T follicular helper cell (primary cell): ENCODE data around the gene GAL3ST1.
"Not testable (repeated sequence)": the region's sequence is repeated elsewhere in the genome, so short reads cannot be mapped to it uniquely, and the experiment has no call there.

ENCODE experiments used
- DNase-seq: peaks from one replicate; pipeline ENCODE4 v3.0.0-alpha.2; 2020; ENCODE audit warnings: low read depth

The GAL3ST1 gene

DNA sequence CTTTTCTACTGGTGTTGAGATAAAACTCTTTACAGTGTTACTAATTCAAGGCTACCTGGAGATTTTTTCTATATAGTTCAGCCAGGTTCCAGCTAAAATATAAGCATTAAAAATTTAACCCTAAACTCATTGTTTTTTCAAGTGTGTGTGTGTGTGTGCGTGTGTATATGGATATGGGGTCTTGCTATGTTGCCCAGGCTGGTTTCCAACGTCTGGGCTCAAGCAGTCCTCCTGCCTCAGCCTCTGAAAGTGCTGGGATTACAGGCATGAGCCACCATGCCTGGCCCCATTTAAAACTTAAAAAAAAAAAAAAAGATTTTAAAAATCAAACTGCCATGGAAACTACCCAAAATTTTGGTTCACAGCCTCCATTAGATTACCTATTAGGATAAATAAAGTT is 21.7 kb upstream of the GAL3ST1 start:
- DNase-seq, result no peak

DNA sequence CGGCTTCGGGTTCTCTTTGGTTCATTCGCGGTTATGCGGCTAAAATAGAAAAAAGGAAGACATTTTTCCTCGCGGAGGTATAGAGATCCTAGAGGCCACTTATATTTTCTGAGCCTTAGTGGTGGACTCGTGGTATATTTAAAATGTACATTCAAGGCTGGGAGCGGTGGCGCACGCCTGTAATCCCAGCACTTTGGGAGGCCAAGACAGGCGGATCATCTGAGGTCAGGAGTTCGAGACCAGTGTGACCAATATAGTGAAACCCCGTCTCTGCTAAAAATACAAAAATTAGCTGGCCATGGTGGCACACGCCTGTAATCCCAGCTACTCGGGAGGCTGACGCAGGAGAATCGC is 17.9 kb upstream of the GAL3ST1 start:
- DNase-seq, result not testable (repeated sequence)

DNA sequence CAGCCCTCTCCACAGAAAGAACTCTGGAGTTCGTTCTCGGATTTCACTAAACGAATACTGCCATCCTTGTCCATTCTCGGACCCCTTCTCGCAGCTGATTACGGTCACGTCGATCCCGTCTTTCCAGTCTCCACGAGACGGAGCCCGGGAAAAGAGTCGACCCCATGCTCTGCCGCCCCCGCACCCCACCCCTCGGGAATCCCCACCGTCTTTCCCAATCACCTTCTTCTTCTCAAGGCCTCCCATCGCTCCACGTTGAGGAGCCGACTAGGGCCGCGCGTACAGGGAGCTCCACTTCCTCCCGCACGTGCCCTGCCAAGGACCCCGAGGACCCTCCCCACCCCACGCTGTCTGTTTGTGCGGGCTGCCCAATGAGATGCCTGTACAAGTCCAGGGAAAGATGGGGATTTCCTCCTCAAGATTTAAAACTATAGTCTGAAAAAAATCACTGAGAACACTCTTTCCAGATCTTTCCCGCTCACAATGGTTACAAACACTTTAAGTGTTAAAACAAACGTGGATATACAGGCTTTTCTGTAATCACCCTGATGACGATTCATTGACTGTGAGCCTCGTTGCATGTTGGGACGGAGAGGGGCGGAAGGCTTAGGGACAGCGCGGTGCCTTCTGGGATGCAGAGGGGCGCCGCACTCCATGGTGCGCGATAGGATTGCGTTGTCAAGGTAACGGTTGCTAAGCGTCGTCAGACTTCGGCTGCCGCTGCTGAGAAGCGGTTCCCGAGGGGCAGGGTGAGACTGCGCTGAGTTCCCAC is 17.3 kb upstream of the GAL3ST1 start, which contains the start of gene PES1:
TSS of gene PES1 (minus strand) at position 323 of the 772 bp plus-strand sequence. CDS start at position 246, 77 bp downstream.
- DNase-seq, result peak; percentile 94

DNA sequence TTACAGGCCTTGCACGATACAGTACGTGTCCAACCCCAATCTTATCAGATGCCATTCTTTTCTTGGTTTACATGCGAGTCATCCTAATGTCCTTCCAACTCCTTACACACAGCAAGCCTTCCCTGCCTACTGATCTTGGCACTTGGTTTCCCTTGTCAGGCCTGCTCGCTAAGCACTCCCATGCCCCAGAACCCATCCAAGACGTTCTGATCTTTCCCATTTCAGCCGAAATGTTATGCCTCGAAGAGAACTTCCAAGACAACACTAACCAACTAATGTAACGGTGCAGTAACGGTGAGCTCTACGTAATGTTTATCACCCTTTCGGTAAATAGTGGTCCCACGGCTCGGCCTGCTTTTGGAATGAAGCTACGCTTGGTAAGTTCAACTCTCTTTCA is 16.7 kb upstream of the GAL3ST1 start:
- DNase-seq, result no peak

DNA sequence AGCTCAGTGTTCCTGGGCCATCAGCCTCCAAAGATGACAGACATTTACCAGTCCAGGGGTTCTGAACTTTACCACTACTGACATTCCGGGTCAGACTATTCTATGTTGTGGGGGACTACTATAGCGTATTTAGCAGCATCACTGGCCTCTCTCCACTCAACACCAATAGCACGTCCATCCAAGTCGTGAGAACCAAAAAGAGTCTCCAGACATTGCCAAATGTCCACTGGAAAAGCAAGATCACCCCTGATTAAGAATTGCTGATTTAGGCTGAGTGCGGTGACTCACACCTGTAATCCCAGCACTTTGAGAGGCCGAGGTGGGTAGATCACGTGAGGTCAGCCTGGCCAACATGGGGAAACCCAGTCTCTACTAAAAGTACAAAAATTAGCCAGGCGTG is 11.9 kb upstream of the GAL3ST1 start:
- DNase-seq, result no peak

DNA sequence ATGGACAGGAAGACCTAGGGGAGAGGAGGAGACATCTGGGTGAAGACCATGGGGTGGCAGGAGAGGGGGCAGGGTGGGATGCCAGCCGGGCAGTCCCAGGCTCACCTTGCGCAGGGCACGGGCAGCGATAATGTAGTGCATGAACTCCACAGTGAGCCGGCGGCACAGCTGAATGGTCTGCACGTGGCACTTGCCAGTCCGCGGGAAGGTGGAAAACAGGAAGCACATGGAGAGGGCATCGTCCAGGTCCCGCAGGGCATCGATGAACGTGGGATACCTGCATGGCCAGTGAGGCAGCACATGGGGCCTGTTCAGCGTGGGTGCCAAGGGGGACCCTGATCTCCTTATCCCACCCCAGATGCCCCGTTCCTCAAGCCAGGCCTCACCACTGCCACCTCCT is 10.0 kb upstream of the GAL3ST1 start:
- no peak for DNase-seq

DNA sequence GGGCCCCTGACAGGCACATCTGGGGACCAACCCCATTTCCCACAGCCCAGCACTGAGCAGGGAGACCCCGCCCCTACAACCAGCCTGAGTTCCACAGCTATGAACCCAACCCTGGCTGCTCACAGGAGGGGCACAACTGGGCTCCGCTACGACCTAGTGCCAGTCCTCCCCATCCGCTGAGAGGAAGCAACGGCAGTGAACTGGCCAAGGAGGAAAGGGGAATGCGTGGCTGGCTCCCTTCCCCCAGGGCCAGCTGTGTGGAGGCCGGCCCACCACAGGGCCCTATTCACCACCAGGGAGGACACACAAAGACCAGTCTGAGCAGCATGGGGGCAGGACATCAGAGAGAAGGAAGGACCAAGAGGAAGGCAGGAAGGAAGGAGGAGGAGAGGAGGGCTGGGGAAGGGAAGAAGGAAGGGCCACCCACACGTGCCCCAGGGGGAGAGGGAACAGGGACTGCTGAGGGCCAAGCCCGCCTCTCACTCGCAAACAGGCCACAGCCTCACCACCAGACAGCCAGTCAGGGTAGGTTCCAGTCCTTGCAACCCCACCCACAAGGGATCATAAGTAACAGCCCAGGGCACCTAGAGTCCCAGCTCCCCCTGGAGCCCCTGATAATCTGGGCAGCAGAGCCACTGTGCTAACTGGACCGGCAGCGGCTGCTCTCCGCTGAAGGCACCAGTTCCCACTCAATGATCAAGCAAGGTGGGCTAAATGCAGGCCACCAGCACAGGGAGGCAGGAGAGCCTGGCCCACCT is 8.5 kb upstream of the GAL3ST1 start:
- no peak for DNase-seq

DNA sequence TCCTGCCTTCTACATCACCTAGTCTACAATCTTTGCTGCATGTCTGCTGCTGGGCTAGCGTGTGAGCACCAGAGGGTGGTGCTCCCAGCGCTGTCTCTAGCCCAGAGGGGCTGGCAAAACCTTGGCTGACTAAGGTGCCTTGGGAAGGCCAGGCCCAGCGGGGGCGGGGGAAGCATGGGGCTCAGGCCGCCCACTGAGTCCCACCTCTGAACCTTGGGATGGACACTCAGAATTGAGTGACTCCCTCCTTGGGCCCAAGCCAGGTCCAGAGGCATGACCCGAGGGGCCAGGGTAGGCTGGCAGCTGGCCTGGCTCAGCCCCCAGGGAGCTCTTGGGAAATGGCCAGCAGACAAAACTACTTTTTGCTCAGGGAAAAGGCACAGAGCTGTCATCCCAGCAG is 7.6 kb upstream of the GAL3ST1 start:
- no peak for DNase-seq

DNA sequence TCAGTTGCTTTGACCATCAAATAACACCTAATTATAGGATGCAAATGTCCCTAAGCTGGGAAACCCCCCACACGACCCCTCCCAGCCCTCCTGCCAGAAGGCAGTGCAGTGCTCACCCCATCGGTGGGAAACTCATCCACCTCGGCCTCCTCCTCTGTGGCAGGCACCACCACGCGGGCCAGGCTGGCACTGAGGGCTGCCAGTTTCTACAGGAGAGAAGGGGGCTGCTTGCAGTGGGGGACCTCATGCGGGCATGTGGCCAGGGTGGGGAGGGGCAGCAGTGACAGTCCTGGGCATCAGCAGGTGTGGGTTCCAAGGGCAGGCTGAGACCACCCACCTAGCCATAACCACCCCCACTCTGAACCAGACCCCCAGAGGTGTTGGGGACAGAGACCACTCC is 6.4 kb upstream of the GAL3ST1 start:
- DNase-seq, result no peak

DNA sequence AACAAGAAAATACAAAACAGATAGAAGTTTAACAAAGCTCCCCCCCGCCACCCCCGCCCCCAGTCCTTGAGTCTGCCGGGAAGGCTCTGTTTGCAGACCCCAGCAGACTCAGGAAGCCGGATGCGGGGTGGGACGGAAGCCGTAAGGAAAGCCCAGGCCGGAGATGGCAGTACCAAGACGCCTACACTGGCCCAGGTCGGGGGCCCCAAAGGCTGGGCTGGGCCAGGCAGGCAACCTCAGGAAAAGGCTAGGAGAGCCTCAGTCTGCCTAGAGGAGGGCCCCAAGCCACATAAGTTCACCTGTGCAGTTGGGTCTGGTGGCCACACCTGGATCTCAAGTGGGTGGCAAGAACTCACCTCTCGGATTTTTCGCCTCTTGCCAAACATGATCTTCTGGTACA is 4.0 kb upstream of the GAL3ST1 start:
- no peak for DNase-seq

DNA sequence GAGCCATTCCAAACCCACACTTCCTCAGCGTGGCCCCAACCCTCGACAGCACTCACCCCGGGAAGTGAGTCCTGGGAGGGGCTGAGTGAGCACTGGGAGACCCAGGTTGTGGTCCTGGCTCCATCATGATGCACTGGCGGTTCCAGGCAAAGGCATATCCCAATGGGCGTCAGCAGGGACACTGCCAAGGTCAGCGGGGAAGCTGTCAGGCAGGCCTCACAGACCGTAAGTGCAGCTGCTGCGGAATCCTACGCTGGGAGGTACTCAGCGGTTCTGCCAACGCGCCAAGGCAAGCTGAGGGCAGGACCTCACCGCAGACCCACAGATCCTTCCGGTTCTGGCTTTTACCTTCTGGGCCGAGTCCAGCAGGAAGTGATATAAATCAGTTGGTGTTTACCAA is 1.4 kb upstream of the GAL3ST1 start:
- DNase-seq, result no peak

DNA sequence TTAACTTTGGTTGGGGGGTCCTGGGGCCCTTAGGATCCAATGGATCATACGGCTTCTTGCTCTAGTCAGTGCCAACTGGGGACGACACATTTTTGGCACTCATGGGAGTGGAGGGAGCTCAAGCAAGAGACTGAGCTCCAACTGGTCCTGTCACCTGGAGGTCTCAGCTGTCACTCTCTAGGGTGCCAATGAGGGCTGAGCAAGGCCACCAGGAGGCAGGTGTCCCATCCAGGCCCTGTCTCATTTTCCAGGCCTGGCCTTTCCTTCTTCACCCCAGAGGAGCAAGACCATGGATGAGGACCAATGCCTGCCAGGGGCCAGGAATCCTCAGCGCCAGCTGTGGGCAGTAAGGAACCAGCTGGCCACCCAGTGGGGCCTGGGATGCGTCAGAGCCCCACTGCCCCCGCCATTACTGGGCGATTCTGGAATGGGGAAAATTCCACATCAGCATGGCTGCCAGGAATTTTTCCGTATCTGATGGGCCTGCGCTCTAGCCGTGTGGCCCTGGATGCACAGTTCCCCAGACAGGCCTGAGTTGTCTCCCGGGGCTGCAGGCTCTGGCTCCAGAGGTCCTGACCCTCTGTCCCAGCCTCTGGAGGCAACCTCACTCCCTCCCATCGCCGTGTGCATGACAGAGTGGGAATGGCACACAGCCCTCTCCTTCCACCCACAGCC is 669 bp upstream of the GAL3ST1 start:
- DNase-seq, result no peak

DNA sequence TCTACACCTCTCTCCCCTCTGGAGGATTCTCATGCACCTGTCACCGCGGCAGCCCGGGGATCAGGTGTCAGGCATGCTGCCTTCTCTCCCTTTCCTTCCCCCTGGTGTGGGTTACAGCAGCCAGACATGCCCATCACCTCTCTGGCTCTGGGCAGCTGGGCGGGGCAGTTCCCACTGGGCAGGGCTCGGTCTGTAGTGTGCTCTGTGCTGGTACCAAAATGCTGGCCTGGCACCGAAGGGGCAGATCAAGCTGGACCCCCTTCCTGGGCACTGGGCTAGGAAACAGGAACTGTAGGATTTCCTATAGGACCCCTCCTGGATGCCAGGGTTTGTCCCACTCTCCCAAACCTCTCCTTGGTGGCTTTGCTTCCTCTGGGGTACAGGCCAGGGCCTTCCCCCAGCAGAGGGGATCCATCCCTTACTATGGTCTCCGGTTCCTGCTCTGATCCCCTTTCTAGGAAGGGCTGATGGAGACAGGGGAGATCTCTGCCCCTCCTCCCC is 821 bp downstream of the GAL3ST1 start:
- no peak for DNase-seq

DNA sequence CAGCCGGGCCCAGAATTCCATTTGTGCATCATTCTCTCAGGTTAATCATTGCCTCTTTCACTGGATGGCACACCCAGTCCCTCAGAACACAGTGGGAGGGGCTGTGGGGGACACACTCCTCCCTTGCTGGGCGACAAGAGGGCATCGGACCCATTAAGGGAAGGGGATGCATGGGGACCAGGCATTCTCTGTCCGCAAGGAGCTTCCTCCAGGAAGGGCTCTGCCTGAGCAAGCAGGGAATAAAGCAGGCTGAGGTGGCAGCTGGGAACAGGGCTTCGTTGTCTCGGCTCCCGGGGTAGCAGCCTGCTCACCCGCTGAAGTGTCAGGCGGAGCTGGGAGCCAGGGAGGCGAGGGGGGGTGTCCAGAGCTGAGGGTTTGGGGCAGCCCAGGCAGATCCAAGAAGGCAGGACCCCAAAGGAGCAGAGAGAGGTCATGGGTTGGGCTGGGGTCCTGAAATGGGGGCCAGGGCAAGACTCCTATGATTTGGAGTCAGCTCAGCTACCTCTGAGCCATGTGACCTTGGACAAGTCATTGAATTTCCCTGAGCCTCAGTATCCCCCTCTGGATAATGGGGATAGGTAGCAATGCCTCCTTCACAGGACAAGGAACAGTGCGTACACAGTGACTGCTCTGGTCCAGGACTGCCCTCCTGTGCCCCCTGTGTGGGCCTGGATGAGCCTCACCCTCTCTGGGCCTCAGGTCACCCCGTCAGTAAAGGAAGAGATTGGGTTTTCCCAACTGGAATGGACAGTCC is 1.4 kb downstream of the GAL3ST1 start:
- DNase-seq, result no peak

DNA sequence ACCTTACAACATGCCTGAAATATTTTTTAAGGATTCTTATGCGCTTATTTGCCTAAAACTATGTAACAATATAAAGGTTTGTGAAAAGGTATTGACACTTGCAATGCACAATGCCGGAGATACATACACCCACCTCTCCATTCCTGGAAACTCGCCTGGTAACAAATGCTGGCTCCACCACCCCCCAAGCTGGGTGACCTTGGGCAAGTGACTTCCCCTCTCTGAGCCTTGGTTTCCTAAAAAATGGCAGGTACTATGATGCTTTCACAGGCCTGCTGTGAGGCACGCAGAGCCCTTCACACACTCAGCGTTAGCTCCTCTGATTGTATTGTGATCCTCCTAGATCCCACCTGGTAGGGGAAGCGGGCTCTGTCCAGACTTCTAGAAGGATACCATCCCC is 2.3 kb downstream of the GAL3ST1 start:
- no peak for DNase-seq

DNA sequence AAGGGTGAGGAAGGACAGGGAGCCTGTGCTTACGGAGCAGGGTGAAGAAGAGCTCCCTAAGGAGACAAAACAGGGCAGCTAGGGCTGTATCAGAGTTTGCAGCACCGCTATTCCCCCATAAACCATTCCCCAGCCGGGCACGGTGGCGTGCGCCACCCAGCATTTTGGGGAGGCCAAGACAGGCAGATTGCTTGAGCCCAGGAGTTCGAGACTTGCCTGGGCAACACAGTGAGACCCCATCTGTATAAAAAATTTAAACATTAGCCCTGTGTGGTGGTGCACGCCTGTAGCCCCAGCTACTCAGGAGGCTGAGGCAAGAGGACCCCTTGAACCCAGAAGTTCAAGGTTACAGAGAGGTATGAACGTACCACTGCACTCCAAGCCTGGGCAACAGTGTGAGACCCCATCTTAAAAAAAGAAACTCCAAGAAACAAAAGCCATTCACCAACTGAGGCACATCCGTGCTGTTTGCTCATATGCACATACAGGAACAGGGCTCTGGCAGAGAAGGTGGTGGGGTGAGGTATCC is 4.7 kb downstream of the GAL3ST1 start:
- no peak for DNase-seq

DNA sequence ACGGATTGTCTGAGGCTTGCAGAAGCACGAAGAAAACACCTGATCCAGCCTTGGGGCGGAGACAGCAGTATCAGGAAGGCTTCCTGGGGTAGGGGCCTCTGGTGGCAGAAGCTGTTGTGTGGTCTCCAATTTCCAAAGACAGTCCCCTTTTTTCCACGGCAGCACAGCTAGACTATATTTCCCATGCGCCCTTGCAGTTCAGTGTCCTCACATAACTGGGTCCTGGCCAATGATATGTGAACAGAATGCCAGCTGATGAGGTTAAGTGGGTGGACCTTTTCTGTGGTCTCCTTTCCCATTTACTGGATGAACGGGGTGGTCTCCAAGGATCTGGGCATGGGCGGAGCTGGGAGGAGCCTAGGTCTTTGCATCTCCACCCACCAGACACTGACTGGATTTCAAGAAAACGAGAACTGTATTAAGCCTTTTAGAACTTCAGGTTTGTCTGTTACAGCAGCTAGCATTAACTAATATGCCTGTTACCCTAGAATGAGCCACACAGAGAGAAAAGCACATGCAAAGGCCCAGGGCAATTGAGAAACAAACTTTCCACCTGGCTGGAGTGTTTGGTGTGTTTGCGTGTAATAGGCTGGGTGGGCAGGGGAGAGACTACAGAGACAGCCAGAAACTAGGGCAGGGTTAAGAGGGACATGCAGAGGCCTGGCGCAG is 6.2 kb downstream of the GAL3ST1 start:
- no peak for DNase-seq

DNA sequence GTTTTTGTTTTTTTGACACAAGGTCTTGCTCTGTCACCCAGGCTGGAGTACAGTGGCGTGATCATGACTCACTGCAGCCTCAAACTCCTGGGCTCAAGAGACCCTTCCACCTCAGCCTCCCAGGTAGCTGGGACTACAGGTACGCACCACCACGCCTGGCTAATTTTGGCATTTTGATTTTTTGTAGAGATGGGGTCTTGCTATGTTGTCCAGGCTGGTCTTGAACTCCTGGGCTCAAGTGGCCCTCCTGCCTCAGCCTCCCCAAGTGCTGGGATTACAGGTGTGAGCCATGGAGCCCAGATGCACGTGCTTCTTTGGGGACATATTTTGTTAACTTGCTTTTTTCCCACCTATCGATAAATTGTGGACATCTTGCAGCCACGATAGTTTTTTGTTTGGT is 7.2 kb downstream of the GAL3ST1 start:
- not testable (repeated sequence) for DNase-seq

DNA sequence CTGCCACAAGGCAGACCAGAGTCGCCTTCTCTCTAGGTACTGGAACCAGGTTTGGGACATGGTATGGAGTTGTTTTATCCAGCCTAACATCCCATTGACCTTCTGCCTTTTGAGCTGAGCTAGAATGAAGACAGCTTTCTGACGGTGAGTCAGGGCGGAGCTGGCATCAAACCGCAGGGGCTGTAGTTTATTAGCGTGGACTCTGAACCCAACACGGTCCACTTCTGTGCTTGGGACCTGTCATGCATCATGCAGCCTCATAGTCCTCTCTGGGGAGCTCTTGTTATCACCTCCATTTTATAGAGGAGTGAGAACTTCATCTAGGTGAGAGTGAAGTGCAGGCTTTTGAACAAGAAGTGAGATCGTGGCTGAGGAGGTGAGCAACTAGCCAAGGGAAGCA is 8.3 kb downstream of the GAL3ST1 start:
- no peak for DNase-seq

DNA sequence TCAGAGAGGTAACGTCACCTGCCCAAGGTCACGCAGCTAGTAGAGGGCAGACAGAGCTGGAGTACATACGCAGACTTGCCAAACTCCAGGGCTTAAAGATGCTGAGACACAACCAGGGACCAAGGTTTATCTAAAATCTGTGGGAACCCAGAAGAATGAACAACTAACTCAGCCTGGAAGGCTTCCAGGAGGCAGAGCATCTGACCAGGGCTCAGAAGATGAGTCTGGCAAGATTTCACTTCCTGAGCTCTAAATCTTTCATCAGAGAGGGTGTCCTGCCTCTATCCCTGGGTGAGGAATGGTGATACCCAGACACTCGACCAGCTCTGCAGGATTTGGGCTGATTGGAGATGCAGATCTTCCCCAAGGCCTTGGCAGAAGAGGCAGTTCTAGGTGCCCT is 9.1 kb downstream of the GAL3ST1 start:
- no peak for DNase-seq

DNA sequence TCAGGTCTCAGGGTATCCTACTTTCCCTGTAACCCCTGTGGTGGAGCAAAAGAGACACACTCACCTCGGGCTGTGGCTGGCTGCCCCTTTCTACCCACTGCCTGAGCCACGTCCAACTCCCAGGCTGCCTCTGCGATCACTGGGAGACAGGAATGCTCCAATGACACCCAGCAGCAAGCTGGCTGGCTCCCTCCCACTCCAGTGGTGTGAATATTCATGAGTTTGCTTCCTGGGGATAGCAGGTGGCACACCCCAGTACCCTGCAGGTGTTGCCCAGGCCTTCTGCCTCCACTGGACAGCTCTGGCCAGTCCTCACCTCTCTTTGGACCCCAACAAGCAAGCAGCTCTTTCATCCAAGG is 9.7 kb downstream of the GAL3ST1 start:
- DNase-seq, result no peak
